ENCODE measurements around the gene SRSF4.
"Not testable (repeated sequence)": the region's sequence is repeated elsewhere in the genome, so short reads cannot be mapped to it uniquely, and the experiment has no call there.

SRSF4 gene

DNA sequence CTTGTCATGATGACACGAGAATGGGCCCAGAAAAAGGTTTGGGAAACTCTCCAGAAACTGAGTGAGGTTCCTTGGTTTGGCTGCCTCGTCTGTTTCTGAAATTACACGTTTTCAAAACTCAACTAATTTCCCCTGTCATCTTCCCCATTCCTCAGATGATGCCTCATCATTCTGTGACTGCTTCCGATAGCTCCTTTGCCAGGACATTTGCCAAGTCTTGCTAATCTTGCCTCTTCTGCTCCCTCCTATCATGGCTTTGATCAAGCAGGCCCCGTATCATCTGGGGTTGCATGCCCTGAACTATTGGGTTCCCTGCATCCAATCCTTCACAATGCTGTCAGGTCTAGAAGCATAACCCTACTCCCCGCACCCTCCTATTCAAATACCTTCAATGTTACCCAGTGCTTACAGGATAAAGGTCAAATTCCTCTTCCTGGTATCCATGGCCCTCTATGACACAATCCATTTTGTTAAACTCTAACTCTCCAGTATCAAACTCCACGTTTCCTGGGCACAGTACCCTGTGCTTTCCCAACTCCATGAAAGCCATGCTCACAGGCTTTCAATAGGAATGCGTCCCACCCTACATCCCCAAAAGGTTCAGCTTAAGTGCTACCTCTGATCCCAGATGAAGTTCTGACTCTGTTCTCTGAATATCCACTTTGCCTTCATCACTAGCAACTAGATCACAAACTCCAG is 35.8 kb downstream of the SRSF4 start:
- peak; percentile 96 for DNase-seq (ENCODE audit: low read depth)
- TF ChIP-seq, protein P1, sequence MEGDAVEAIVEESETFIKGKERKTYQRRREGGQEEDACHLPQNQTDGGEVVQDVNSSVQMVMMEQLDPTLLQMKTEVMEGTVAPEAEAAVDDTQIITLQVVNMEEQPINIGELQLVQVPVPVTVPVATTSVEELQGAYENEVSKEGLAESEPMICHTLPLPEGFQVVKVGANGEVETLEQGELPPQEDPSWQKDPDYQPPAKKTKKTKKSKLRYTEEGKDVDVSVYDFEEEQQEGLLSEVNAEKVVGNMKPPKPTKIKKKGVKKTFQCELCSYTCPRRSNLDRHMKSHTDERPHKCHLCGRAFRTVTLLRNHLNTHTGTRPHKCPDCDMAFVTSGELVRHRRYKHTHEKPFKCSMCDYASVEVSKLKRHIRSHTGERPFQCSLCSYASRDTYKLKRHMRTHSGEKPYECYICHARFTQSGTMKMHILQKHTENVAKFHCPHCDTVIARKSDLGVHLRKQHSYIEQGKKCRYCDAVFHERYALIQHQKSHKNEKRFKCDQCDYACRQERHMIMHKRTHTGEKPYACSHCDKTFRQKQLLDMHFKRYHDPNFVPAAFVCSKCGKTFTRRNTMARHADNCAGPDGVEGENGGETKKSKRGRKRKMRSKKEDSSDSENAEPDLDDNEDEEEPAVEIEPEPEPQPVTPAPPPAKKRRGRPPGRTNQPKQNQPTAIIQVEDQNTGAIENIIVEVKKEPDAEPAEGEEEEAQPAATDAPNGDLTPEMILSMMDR (conservative IDR thresholded peaks at IDR 0.05; ENCODE audit: control insufficient read depth, insufficient read depth, low read depth, low read length): no peak
- no peak overlapping the region for H3K4me3 ChIP-seq (ENCODE audit: control insufficient read depth, low read depth, low read length)

DNA sequence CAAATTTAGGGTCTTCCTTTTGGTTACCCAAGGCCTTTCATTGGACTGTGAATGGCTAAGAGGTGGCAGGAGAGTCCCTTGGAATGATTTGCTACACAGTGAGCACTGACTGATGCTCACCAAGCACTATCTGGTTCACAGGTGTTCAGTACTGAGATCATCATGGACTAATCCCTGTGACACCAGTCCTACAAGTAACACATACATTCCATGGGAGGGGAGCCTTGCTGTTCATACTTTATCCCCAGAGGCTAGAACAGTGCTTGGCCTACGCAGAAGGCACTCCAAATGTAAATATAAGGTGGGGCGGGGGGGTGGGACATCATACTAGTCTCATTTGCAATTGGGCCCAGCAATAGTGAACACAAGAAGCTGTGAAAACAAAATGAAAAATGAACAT is 37.5 kb downstream of the SRSF4 start:
- DNase-seq (ENCODE audit: low read depth): no peak
- no peak overlapping the region for H3K4me3 ChIP-seq (ENCODE audit: control insufficient read depth, low read depth, low read length)
- TF ChIP-seq, protein P1 (conservative IDR thresholded peaks at IDR 0.05; ENCODE audit: control insufficient read depth, insufficient read depth, low read depth, low read length): no peak

DNA sequence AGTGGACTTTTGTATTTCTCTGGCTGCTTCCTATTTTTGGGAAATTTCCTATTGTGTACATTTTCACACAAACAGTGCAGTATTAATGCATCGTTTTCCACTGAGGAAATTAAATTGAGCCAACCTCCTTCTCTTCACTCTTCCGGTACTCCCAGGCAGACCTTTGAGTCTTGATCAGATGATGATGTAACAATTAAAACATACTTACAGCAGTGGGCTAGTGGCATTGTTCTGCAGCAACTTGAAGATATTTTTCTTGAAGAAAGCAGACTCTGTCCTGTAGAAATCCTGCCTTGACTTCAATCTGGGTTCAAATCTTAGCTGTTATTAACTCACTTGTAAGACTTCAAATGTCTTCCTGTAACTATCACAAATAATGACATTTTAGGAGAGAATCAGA is 39.0 kb downstream of the SRSF4 start:
- no peak for DNase-seq (ENCODE audit: low read depth)
- TF ChIP-seq, protein P1 (conservative IDR thresholded peaks at IDR 0.05; ENCODE audit: control insufficient read depth, insufficient read depth, low read depth, low read length): no peak
- H3K4me3 ChIP-seq (ENCODE audit: control insufficient read depth, low read depth, low read length): no peak overlapping the region

DNA sequence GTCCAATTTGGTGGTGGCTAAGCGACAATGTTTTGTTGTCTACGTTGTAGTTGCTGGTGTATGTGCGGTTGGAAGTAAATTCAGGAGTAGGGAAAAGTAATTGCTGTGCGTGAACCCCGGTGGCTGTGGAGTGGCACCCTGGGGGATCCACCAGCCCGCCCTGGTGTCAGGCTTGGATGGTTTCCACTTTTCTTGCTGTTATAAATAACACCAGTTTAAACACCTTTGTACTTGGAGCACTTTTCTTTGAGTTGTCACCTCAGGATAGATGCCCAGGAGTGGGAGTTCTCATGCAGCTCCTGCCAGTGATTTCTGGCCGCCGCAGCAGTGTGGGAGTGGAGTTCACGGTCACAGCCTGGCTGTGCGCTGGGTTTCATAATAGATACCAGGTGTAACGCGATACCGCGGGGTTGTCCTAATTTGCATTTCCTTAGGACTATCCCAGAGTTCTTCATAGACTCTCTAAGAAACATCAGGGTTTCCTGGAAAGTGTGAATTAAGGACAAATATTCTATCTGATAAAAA is 45.2 kb downstream of the SRSF4 start:
- TF ChIP-seq, protein P1 (conservative IDR thresholded peaks at IDR 0.05; ENCODE audit: control insufficient read depth, insufficient read depth, low read depth, low read length): no peak
- H3K4me3 ChIP-seq (ENCODE audit: control insufficient read depth, low read depth, low read length): no peak overlapping the region
- DNase-seq (ENCODE audit: low read depth): peak; percentile 64

DNA sequence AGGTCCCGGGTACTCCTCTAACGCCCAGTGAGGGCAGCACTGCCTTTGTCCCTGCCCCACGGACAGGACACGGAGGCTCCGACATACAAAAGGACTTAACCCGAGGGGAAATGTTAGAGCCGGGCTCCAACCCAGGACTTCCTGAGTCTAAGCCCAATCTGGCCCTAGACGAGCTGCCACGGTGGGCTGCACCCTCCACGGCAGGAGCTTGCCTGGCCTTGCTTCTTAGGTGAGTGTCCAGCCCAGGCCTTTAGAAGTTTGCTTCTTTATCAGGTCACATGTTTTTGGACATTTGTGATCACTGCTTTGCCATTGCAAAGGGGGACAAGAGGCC is 47.0 kb downstream of the SRSF4 start:
- no peak overlapping the region for H3K4me3 ChIP-seq (ENCODE audit: control insufficient read depth, low read depth, low read length)
- no peak for DNase-seq (ENCODE audit: low read depth)
- TF ChIP-seq, protein P1 (conservative IDR thresholded peaks at IDR 0.05; ENCODE audit: control insufficient read depth, insufficient read depth, low read depth, low read length): no peak

DNA sequence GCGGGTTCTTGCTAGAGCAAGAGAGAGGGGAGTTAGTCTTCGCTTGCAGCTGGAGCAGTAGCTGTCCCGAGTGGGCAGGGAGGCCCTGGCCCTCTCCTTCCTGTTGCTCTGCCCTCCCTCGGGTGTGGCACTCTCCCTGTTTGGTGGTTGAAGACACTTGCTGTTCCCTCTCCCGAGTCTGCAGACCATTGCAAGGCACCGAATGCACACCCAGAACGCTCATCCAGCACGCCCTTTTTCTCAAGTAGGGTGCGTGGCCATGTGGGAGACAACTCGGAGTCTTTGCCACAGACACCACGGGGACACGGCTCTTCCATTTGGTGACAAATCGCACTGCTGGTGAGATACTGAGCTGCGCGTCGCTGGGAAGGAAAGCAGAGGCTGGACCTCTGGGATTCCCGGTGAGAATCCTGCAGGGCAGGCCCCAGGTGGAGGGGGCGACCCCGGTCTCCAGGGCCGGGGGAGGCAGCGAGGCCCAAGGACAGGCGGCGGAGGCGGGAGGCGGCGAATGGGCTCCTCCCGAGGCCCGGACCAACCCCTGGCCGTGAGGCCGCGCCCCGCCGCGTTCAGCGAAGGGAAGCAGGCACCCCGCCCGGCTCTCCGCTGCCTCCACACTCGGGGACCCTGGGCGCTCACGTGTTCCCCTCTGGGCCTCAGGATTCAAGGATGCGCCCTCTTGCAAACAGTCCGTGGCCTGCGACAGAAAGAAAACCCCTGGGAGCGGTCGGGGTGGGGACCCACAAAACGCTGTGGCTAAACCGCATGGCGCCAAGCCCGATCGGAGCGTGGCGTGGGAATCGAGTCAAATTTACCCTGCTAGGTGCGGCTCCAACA is 47.6 kb downstream of the SRSF4 start:
- H3K4me3 ChIP-seq (ENCODE audit: control insufficient read depth, low read depth, low read length): no peak overlapping the region
- DNase-seq (ENCODE audit: low read depth): no peak
- TF ChIP-seq, protein P1 (conservative IDR thresholded peaks at IDR 0.05; ENCODE audit: control insufficient read depth, insufficient read depth, low read depth, low read length): no peak

DNA sequence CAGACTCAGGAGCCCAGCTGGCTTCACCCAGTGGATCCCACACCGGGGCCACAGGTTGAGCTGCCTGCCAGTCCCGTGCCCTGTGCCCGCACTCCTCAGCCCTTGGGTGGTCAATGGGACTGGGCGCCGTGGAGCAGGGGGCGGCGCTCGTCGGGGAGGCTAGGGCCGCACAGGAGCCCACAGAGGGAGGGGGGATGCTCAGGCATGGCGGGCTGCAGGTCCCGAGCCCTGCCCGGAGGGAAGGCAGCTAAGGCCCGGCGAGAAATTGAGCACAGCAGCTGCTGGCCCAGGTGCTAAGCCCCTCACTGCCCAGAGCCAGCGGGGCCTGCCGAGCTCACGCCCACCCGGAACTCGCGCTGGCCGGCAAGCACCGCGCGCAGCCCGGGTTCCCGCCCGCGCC is 50.6 kb downstream of the SRSF4 start:
- not testable (repeated sequence) for DNase-seq (ENCODE audit: low read depth); H3K4me3 ChIP-seq (ENCODE audit: control insufficient read depth, low read depth, low read length)

Measured in fibroblast of mammary gland (primary cell).